Retinal pigment epithelial cell (primary cell): Measurements from ENCODE around the gene SOX1.

Experiments
- DNase-seq: peaks from one replicate; pipeline ENCODE4 v3.0.0-alpha.2; 2010; ENCODE audit warnings: low read depth
- H3K4me3 ChIP-seq: 2 replicates; pipeline ENCODE4 v1.5.1; 2011; ENCODE audit warnings: mild to moderate bottlenecking, low read length, control low read depth, moderate library complexity
- TF ChIP-seq, protein P1 (sequence below): conservative IDR thresholded peaks from 2 replicates; pipeline ENCODE4 v1.5.1; 2011; ENCODE audit warnings: low read depth, low read length, control low read depth, inconsistent platforms

SOX1 gene

DNA sequence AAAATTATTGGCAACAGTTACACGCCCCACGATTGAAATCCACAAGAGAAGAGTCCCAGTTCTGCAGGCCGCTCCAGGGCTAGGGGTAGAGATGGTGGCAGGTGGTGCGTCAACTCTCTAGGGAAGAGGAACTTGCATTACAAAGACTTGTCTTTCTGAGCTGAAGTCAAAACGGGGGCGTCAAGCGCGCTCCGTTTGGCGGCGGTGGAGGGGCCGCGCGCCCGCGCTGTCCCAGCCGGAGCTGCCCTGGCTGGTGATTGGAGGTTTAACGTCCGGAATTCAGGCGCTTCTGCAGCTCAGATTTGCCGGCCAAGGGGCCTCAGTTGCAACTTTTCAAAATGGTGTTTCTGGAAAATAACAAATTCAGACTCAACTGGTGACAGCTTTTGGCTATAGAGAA is 38.9 kb downstream of the SOX1 start:
- H3K4me3 ChIP-seq: no peak overlapping the region
- TF ChIP-seq, protein P1, sequence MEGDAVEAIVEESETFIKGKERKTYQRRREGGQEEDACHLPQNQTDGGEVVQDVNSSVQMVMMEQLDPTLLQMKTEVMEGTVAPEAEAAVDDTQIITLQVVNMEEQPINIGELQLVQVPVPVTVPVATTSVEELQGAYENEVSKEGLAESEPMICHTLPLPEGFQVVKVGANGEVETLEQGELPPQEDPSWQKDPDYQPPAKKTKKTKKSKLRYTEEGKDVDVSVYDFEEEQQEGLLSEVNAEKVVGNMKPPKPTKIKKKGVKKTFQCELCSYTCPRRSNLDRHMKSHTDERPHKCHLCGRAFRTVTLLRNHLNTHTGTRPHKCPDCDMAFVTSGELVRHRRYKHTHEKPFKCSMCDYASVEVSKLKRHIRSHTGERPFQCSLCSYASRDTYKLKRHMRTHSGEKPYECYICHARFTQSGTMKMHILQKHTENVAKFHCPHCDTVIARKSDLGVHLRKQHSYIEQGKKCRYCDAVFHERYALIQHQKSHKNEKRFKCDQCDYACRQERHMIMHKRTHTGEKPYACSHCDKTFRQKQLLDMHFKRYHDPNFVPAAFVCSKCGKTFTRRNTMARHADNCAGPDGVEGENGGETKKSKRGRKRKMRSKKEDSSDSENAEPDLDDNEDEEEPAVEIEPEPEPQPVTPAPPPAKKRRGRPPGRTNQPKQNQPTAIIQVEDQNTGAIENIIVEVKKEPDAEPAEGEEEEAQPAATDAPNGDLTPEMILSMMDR: no peak
- DNase-seq: no peak

DNA sequence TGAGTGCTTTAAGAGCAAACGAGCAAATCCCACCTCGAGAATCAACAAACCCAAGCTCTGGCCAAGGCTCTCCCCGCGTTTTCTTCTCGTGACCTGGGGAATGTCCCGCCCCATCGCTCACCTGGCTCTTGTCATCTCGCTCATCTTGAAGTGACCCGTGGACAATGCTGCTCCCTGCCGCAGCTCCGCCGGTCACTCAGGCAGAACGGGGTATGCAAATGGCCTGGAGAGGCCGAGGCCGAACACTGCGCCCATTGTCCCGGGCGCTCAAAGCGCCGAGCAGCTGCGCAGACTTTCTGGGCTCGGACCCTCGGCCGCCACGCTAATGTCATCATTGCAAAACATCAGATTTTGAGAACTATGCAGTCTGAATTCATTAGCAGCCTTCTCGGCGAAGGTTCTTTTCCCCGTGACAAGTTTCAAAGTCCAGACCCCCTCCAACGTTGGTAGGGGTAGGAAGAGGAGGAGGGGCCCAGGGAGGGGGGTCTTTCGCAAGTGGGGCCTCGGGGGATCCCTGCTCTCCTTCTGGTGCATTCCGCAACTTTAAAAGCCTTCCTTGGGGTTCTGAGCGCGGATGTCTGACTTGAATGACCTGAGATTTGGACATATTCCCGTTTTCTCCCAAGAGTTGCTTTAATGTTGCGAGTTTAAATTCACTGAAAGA is 39.7 kb downstream of the SOX1 start:
- TF ChIP-seq, protein P1: no peak
- no peak overlapping the region for H3K4me3 ChIP-seq
- no peak for DNase-seq

DNA sequence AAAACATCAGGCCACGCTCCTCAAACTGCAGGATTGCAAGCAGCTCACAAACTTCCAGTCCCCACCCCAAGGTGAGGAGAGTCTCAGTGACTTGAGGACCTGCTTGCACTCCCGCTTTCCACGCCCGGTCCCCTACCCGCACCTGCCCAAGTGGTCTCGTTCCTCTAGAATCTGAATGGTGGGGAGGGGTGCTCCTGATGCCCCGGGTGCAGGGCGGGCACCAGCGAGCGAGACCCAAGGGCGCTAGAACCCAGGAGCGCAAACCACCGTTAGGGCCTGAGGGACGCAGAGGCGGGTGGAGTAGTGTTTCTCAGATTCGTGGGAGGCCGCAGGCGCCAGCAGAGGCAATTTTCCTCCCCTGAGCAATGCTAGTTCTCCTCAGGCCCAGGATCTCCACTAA is 40.3 kb downstream of the SOX1 start:
- no peak for DNase-seq
- H3K4me3 ChIP-seq: no peak overlapping the region
- TF ChIP-seq, protein P1: no peak

GRCh38 chr13:112110479-112110878 is 43.5 kb downstream of the SOX1 start:
- TF ChIP-seq, protein P1: no peak
- H3K4me3 ChIP-seq: no peak overlapping the region
- no peak for DNase-seq

- DNase-seq: no peak
- TF ChIP-seq, protein P1: no peak
- H3K4me3 ChIP-seq: no peak overlapping the region
Measured at GRCh38 chr13:112111239-112111857, 44.4 kb downstream of the SOX1 start.

GRCh38 chr13:112112534-112113276 is 45.8 kb downstream of the SOX1 start:
- H3K4me3 ChIP-seq: no peak overlapping the region
- TF ChIP-seq, protein P1: no peak
- DNase-seq: no peak
